Stimulated activated CD8-positive, alpha-beta memory T cell treated with anti-CD3 and anti-CD28 coated beads, Interleukin-4, amount 100 ng/mL, for 1 hour (primary cell): ENCODE data around the gene KCTD4.
"Not testable (repeated sequence)": the region's sequence is repeated elsewhere in the genome, so short reads cannot be mapped to it uniquely, and the experiment has no call there.

Source experiments
- DNase-seq, 2 donors: peaks; one replicate each; pipeline ENCODE4 v3.0.0-alpha.2; 2020; ENCODE audit warnings: low read depth in 2 of 2, low spot score in 1 of 2

The KCTD4 gene

GRCh38 chr13:45216193-45216592 is 15.3 kb upstream of the KCTD4 start:
- DNase-seq, result no peak

DNA sequence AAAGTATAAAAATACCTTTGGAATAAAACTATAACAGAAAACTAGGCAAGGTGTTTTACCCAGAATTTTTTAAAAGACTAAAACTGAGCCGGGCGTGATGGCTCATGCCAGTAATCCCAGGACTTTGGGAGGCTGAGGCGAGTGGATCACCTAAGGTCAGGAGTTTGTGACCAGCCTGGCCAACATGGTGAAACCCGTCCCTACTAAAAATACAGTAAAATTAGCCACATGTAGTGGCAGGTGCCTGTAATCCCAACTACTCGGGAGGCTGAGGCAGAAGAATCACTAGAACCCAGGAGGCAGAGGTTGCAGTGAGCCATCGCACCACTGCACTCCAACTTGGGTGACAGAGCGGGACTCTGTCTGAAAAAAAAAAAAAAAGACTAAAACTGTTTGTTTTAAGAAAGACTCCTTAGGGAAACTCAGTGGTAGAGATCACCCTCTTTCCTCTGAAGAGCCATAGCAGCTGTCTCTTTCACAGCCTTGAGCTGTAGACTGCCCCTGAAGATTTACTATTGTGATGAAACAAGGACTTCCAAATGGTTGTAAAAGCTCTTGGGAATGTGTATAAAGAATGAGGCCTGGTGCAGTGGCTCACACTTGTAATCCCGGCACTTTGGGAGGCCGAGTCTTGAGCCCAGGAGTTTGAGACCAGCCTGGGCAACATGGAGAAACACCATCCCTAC is 14.7 kb upstream of the KCTD4 start:
- no peak for DNase-seq

DNA sequence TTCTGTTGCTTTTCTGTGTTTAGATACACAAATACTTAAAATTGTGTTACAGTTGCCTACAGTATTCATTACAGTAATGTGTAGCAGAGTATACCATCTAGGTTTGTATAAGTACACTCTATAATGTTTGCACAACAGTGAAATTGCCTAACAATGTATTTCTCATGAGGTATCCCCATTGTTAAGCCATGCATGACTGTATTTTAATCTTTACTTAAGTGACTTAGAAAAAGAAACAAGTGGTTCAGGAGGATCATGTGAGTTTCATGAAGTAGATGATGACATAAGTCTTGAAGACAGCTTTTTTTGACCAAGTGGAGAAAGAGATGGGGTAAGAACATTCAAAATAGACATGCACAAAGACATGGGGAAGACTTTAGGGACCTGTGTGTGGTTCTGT is 8.4 kb upstream of the KCTD4 start:
- no peak for DNase-seq

DNA sequence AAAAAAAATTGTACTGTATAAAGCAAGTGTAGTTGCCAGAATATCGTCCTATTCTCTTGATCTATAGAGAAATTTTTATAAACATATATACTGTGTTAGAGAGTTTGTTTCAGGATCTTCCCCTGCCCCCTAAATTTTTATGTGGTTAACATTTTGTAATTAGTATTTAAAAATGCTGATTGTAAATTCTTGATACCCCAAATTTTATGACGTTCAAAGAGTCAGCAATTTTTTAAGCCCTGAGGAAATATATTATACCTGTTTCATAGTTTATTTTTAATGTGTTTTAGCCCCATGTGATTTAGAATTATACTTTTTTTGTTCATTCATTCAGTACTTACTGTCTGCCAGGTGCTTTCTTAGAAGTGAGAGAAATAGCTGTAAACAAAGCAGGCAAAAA is 7.3 kb upstream of the KCTD4 start:
- no peak for DNase-seq

DNA sequence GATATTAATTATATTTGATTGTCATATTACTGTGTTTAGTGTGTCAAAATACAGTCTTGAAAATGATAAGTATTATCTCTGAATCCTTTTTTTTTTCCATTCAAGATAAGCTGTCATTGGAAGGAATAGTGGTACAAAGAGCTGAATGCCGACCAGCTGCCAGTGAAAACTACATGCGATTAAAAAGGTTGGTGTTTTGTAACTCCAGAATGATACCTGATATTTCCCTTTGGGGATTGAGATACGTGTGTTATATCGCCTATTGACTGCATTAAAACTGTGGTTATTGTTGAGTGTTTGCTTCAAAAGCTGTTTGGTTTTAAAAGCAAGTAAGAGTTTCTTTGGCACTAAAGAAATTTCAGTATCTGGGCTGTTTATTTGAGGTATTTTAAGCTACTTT is 6.5 kb upstream of the KCTD4 start:
- no peak for DNase-seq

DNA sequence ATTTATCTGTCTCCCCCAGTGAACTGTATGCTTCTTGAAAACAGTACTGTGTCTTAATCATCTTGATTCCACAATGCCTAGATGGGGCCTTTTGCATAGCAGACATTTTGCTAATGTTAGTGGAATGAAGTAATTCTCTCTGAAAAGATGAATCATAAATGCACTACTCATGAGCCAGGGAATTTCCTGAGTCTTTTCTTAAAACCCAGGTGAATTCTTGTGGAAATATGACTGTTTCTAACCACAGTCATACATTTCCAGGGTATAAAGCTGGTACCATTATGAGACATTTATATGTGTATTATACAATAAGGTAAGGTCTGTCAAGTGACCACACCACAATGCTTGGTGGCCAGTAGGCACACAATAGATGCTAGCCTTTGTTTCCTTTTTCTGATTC is 5.5 kb upstream of the KCTD4 start:
- DNase-seq, result no peak

DNA sequence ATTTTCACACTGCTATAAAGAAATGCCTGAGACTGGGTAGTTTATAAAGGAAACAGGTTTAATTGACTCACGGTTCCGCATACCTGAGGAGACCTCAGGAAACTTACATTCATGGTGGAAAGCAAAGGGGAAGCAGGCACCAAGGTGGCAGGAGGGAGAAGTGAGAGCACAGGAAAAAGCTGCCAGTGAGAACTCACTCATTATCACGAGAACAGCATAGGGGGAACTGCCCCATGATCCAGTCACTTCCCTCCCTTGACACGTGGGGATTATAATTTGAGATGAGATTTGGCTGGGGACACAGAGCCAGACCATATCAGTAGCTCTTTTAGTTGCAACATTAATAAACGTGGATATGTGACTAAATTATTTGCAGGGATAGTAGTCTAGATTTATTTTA is 4.3 kb upstream of the KCTD4 start:
- DNase-seq, result no peak

DNA sequence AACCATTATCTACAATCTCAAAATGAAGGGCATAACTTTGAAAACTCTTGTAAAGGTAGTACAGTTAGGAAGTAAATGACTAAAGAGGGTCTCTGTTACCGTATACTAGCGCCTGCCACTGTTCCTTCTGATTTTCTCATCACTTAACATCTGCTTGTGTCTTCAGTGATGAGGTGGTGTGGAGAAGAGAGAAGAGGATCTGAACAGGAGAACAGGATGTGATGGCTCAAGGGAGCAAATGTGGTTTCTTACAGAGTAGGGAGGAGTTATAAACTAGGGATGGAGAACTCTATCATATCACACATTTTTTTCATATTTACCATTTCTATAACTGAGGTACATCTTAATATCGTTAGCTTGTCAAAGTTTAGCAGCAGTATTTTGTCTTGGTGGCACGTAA is 1.1 kb downstream of the KCTD4 start:
- DNase-seq, result no peak

DNA sequence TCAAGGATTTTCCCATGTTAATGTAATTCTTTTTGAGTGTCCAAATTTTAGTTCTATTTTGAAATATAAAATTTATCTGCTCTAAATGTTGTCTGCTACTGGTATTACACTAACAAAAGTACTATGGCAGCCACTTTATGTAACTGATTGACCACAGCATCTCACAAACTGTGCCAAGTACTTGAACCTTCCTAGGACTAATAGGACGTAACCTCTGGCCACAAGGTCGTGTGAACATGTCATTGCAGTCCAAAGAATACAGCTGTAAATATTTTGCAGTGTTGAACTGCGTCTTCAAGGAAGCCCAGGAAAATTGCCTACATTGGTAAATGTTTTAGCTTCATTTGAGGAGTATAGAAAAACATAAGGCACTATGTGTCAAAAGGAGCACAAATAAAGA is 1.9 kb downstream of the KCTD4 start:
- DNase-seq, result no peak

- DNase-seq, result no peak
These were observed 2.8 kb downstream of the KCTD4 start for GRCh38 chr13:45198041-45198440.

DNA sequence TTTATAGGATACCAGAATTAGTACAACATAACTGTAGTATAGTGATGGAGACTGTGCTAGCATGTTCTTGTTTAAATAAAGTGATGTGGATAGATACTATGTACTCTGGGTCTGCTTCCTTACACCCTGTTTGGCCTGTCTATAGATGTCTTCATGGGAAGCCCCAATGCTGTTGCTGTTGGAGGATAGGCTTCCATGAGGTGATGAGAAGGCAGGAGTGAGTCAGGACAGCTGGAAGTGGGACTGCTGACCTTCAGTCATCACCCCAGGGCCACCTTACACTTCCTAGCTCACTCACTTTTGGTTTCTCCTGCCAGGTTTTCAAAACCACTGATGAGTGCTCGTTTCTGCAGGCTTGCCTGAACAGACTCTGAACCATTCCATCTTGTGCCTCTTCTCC is 4.2 kb downstream of the KCTD4 start:
- DNase-seq, result no peak

GRCh38 chr13:45196096-45196495 is 4.7 kb downstream of the KCTD4 start:
- DNase-seq, result no peak

DNA sequence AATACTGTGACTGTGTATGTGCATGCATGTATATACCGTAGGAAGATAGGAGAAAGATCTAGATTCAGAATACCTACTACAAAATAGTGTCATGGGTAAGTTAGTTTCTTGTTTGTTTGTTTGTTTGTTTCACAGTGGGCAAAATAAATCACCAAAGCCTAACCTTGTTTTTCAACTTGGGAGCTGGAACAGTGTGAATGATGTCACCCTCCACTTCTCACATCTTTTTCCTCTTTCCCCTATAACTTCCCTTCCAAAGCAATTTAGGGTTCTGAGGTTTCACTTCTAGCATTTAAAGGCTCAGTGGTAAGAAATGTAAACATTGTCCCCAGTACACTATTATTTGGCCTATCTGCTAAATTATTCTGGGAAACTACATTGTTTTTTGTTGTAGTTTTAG is 5.4 kb downstream of the KCTD4 start:
- no peak for DNase-seq

GRCh38 chr13:45194081-45194939 is 6.5 kb downstream of the KCTD4 start:
- DNase-seq, result no peak

- DNase-seq, result no peak
These were observed 9.0 kb downstream of the KCTD4 start for GRCh38 chr13:45191874-45192273.

- not testable (repeated sequence) for DNase-seq
These were observed 11.3 kb downstream of the KCTD4 start for GRCh38 chr13:45189511-45189910.

- DNase-seq, result not testable (repeated sequence)
These were observed 11.8 kb downstream of the KCTD4 start for GRCh38 chr13:45189077-45189476.

DNA sequence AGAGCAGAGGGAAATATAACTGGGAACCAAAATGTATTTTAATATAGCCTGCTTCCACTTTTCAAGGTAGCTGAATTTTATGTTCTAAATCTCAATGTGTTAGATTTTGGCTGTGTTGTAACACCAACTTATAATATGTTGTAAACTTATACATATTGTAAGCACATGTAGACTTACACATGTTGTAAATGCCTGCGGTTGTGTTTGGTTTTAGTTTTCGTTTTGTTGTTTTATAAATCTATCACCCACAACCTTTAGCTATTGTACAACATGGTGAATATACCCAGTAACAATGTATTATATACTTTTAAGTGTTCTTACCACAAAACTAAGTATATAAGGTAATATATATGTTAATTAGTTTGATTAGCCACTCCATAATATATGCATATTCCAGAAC is 15.6 kb downstream of the KCTD4 start:
- no peak for DNase-seq

DNA sequence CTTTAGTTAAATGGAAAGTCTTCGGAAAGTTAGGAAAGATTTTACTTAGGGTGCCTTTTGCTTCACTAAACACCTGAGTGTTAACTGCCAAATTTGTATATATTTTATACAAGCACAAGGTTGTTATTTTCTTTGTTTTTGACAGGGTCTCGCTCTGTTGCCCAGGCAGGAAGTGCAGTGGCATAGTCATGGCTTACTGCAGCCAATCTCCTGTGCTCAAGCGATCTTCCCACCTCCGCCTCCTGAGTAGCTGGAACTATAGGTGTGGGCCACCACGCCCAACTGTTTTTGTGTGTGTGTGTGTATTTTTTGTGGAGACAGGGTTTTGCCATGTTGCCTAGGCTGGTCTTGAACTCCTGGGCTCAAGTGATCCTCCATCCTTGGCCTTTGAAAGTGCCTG is 16.2 kb downstream of the KCTD4 start:
- DNase-seq, result no peak

- no peak for DNase-seq
These were observed 19.9 kb downstream of the KCTD4 start for GRCh38 chr13:45180713-45181601.

- DNase-seq, result no peak
These were observed 20.5 kb downstream of the KCTD4 start for GRCh38 chr13:45180303-45180702.

DNA sequence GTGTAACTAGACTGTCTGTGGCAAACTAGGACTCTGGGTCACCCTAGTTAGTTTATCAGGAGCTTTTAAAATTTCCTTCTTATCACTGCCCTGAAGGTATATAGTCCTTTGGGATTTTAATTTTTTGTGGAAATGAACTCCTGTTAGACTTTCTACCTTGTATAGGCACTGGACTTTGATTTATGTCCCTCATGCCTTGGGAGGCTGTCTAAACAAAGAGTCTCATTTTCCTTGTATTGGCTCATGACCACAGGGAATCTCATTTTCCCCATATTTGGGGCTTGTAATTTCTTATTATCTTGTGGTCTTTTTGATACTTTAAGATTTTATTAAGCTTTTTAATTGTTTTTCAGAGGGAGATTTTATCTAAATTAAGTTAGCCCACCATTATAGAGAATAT is 21.4 kb downstream of the KCTD4 start:
- no peak for DNase-seq
